ENCODE results near the gene ANKRD22. TPM values are rescaled to one million over a fixed set of nuclear protein-coding genes. Genes with fewer than 3 reads are reported as not detected.

Gene ANKRD22
- total and polyA plus RNA-seq, 2 of the 8 experiments (the other 6 are each of a cell fraction or from before 2014, with no cell fraction given) = 0.68 TPM; not detected in 1

GRCh38 chr10:88880282-88881076 lies 28.8 kb upstream of the ANKRD22 start:
- Histone ChIP-seq H3K14ac (ENCODE audit: insufficient read length) (no peak overlapping the region), H3K23me2 (ENCODE audit: low read depth, low read length) (peaks cover 10% of the 10 kb centered on the region; the same call in 1 of the 2 replicates), H4K91ac (replicated peaks; ENCODE audit: insufficient read length, low read length) (peak overlapping the region; percentile 52), H3K36me3 (ENCODE audit: control insufficient read depth in 2 of 4, insufficient read depth in 4 of 4, low read length in 3 of 4) (no peaks in the 10 kb centered on the region), H3K27ac (ENCODE audit: low read depth, low read length) (peak overlapping the region; percentile 69), H2BK5ac (ENCODE audit: low read depth, low read length) (peak overlapping the region; percentile 80; the same call in 1 of the 2 replicates), H2BK20ac (ENCODE audit: low read length) (no peak overlapping the region; the same call in 1 of the 2 replicates), H3K79me2 (ENCODE audit: control insufficient read depth in 1 of 2, insufficient read depth in 2 of 2, low read length in 2 of 2) (no peaks in the 10 kb centered on the region), H3K4me1 (replicated peaks in 1 of 4; ENCODE audit: control insufficient read depth in 3 of 4, insufficient read depth in 4 of 4, low read length in 3 of 4) (peaks cover 0 to 6% (median 2%) of the 10 kb centered on the region in 4 experiments; a peak in 3 of 7 replicates), H3K23ac (ENCODE audit: insufficient read length) (no peak overlapping the region), H3K9ac (replicated peaks in 1 of 4; ENCODE audit: extremely low read depth in 1 of 4, low read depth in 3 of 4, low read length in 3 of 4) (peak overlapping the region; percentile 68 to 88 (median 78)), H4K8ac (ENCODE audit: extremely low read depth, insufficient read depth, low read length) (peak overlapping the region; percentile 94), H3K27me3 (replicated peaks in 1 of 4; ENCODE audit: control insufficient read depth in 3 of 4, extremely low read depth in 1 of 4, insufficient read depth in 3 of 4, low read length in 3 of 4) (peaks cover 0 to 3% (median 1%) of the 10 kb centered on the region in 4 experiments; a peak in 1 of 7 replicates), H4K5ac (ENCODE audit: insufficient read length, low read depth, low read length) (peak overlapping the region; percentile 73), H2BK120ac (replicated peaks; ENCODE audit: low read depth, low read length) (no peak overlapping the region), H3K56ac (replicated peaks; ENCODE audit: insufficient read length, low read depth, low read length) (peak overlapping the region; percentile 42), H2BK15ac (ENCODE audit: low read length) (peak overlapping the region; percentile 31; the same call in 1 of the 2 replicates), H3K79me1 (ENCODE audit: low read depth, low read length) (no peaks in the 10 kb centered on the region), H4K20me1 (replicated peaks in 1 of 2; ENCODE audit: control insufficient read depth in 1 of 2, insufficient read depth in 2 of 2, low read length in 2 of 2) (no peaks in the 10 kb centered on the region), H3K4me2 (ENCODE audit: insufficient read depth in 1 of 2, low read depth in 2 of 2, low read length in 2 of 2) (peak overlapping the region; percentile 89 to 92), H3K18ac (ENCODE audit: extremely low read depth, low read length) (peak overlapping the region; percentile 75), H2AFZ (ENCODE audit: low read length) (peak overlapping the region; percentile 83; the same call in 1 of the 2 replicates), H3K4ac (replicated peaks; ENCODE audit: insufficient read length, low read depth, low read length) (no peak overlapping the region), H2BK12ac (ENCODE audit: low read depth, low read length) (0 out of 2 replicates have a peak overlapping the region, but pooled peaks have one; percentile 1), H2AK5ac (ENCODE audit: low read depth, low read length) (no peak overlapping the region), H3K9me3 (ENCODE audit: insufficient read depth in 2 of 2, low read depth in 1 of 2, low read length in 1 of 2) (no peaks in the 10 kb centered on the region), H3K4me3 (ENCODE audit: extremely low read depth in 1 of 4, insufficient read depth in 2 of 4, low read depth in 3 of 4, low read length in 4 of 4) (peak overlapping the region; percentile 70 to 81 (median 77))
- ChIA-PET POLR2A (ENCODE audit: partially characterized antibody) (interaction anchor here (0.7 to 2.0 kb wide), 6 partner anchors 10 to 1018 kb away, joined by 3 to 10 read pairs (median 4); partner anchors contain the start of gene KIF20B), CTCF (ENCODE audit: partially characterized antibody) (interaction anchor here (0.9 to 2.0 kb wide), 7 partner anchors 16 to 326 kb away, joined by 3 to 10 read pairs (median 4); partner anchors contain the start of gene CH25H)
- WGBS, 2 experiments (ENCODE audit: extremely low coverage in 1 of 2, insufficient coverage in 1 of 2, insufficient read length in 1 of 2, insufficient replicate concordance in 2 of 2, low coverage in 1 of 2, low lambda C conversion rate in 2 of 2, missing lambda C conversion rate in 1 of 2) = 3% methylated on average over 46 of the region's 84 CpGs; no CpG with 5 or more reads in 1 of the 2 experiments
- DNase-seq (ENCODE audit: low read depth in 1 of 2, low spot score in 2 of 2) (peak; percentile 49 to 82), FAIRE-seq (no peak)
- no peak for TF ChIP-seq SIRT6 (IDR thresholded peaks at IDR 0.05; ENCODE audit: low read length)
- TF ChIP-seq ASH2L (IDR thresholded peaks at IDR 0.05; ENCODE audit: low read length) = peak; percentile 98
- no peak for TF ChIP-seq FOSL1 (IDR thresholded peaks at IDR 0.05; ENCODE audit: insufficient read depth, low read depth, low read length)
- no peak for TF ChIP-seq CHD1 (IDR thresholded peaks at IDR 0.05; ENCODE audit: low read depth, low read length)
- no peak for TF ChIP-seq HDAC6 (IDR thresholded peaks at IDR 0.05; ENCODE audit: low read depth, low read length)
- TF ChIP-seq ZNF274 (IDR thresholded peaks at IDR 0.05; ENCODE audit: borderline replicate concordance, extremely low read depth, low read length) = no peak
- no peak for TF ChIP-seq GTF2F1 (IDR thresholded peaks at IDR 0.05; ENCODE audit: borderline replicate concordance, low read depth, low read length)
- no peak for TF ChIP-seq RXRA (IDR thresholded peaks at IDR 0.05; ENCODE audit: insufficient read depth, low read depth, low read length)
- TF ChIP-seq SUZ12 (IDR thresholded peaks at IDR 0.05; ENCODE audit: low read length) = 0 out of 2 replicates have a peak, but pooled peaks have one; percentile 36
- no peak for TF ChIP-seq TCF12 (IDR thresholded peaks at IDR 0.05; ENCODE audit: low read depth, low read length)
- TF ChIP-seq CEBPB (IDR thresholded peaks at IDR 0.05; ENCODE audit: low read depth, low read length) = no peak
- TF ChIP-seq SP1 (IDR thresholded peaks at IDR 0.05; ENCODE audit: low read depth, low read length) = no peak
